BE2C (cell line): Measurements from ENCODE around the gene F11.

ENCODE experiments used
- DNase-seq: peaks from one replicate; pipeline ENCODE4 v3.0.0-alpha.2; 2020
- H3K27me3 ChIP-seq: fragments of 250-450 bp; sonication (Bioruptor Pico); 2 replicates; pipeline ENCODE4 v1.5.1; 2020; ENCODE audit warnings: mild to moderate bottlenecking
- H3K36me3 ChIP-seq: fragments of 250-450 bp; sonication (Bioruptor Pico); 2 replicates; pipeline ENCODE4 v1.5.1; 2020; ENCODE audit warnings: mild to moderate bottlenecking
- H3K4me1 ChIP-seq: fragments of 250-450 bp; sonication (Bioruptor Pico); 2 replicates; pipeline ENCODE4 v1.5.1; 2020
- H3K4me3 ChIP-seq: 2 replicates; pipeline ENCODE4 v1.5.1; 2011; ENCODE audit warnings: low read depth, low read length
- H3K9me3 ChIP-seq: fragments of 250-450 bp; sonication (Bioruptor Pico); 2 replicates; pipeline ENCODE4 v1.5.1; 2020
- CTCF ChIP-seq: IDR thresholded peaks from 2 replicates; pipeline ENCODE4 v1.5.1; 2012; ENCODE audit warnings: mild to moderate bottlenecking, low read depth, low read length

F11 gene

GRCh38 chr4:186297013-186297645 lies 31.1 kb downstream of the F11 start:
- peak; percentile 63 for TF ChIP-seq CTCF
- no peak for DNase-seq

GRCh38 chr4:186298031-186298647 lies 32.1 kb downstream of the F11 start:
- no peaks in the 10 kb centered on the region for H3K4me1 ChIP-seq
- no peak for TF ChIP-seq CTCF
- H3K9me3 ChIP-seq: no peaks in the 10 kb centered on the region
- no peaks in the 10 kb centered on the region for H3K36me3 ChIP-seq
- DNase-seq: no peak
- H3K27me3 ChIP-seq: 0 out of 2 replicates have a peak, but pooled peaks cover 1% of the 10 kb centered on the region
- no peak overlapping the region for H3K4me3 ChIP-seq

More at GRCh38 chr4:186297013-186297645, 31.1 kb downstream of the F11 start:
- no peaks in the 10 kb centered on the region for H3K4me1 ChIP-seq
- H3K4me3 ChIP-seq: no peak overlapping the region
- H3K36me3 ChIP-seq: no peaks in the 10 kb centered on the region
- H3K27me3 ChIP-seq: no peaks in the 10 kb centered on the region
- H3K9me3 ChIP-seq: no peaks in the 10 kb centered on the region

- TF ChIP-seq CTCF: no peak
- no peak overlapping the region for H3K4me3 ChIP-seq
- no peak for DNase-seq
- H3K36me3 ChIP-seq: no peaks in the 10 kb centered on the region
- H3K27me3 ChIP-seq: 0 out of 2 replicates have a peak, but pooled peaks cover 6% of the 10 kb centered on the region
- H3K9me3 ChIP-seq: no peaks in the 10 kb centered on the region
- no peaks in the 10 kb centered on the region for H3K4me1 ChIP-seq
Measured at GRCh38 chr4:186299291-186299690, 33.3 kb downstream of the F11 start.

GRCh38 chr4:186300659-186301390 lies 34.8 kb downstream of the F11 start:
- Histone ChIP-seq H3K4me1 (no peaks in the 10 kb centered on the region), H3K9me3 (no peaks in the 10 kb centered on the region), H3K36me3 (no peaks in the 10 kb centered on the region), H3K27me3 (peaks cover 6% of the 10 kb centered on the region; the same call in 1 of the 2 replicates), H3K4me3 (no peak overlapping the region)
- no peak for DNase-seq
- no peak for TF ChIP-seq CTCF

- no peaks in the 10 kb centered on the region for H3K9me3 ChIP-seq
- H3K27me3 ChIP-seq: peaks cover 16% of the 10 kb centered on the region
- DNase-seq: no peak
- H3K36me3 ChIP-seq: no peaks in the 10 kb centered on the region
- no peak overlapping the region for H3K4me3 ChIP-seq
- TF ChIP-seq CTCF: no peak
- H3K4me1 ChIP-seq: no peaks in the 10 kb centered on the region
Measured at GRCh38 chr4:186304216-186304615, 38.2 kb downstream of the F11 start.
